ENCODE measurements around the gene SLA2. TPM values are rescaled to one million over a fixed set of nuclear protein-coding genes. Genes with fewer than 3 reads are reported as not detected.
A peak's percentile ranks its signal among the peaks of the same experiment; 100 is the strongest.

The SLA2 gene
- total RNA-seq, 1 experiment from 2014 or later = 0.13 TPM

DNA sequence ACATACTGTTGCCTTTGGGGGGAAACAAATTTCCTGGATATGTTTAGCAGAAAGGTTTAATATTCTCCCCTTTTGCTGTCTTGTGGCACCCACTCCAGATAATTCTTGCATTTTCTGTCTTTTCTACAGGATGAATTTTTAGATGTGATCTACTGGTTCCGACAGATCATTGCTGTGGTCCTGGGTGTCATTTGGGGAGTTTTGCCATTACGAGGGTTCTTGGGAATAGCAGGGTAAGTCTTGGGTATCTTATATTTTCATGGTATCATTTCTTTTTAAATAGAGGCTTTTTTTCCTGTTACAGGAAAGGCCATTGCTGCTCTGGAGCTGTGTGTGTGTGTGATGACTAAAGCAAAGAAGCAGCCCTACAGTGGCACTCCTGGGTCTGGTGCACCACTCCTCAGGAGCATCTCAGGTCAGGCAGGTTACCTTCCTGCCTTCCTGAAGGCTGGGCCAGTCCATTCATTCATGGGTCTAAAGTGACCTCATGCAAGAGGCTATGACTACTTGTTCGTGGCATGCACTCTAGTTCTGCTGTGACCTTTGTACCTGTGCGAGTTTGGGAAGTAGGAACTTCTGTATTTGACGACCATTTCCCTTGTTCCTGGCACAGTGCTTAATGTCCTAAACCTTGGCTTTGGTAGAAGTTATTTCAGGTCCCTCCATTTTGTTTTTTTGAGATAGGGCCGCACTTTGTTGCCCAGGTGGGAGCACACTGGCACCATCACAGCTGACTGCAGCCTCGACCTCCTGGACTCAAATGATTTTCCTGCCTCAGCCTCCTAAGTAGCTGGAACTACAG is 38.2 kb downstream of the SLA2 start:
- TF ChIP-seq, protein P1, sequence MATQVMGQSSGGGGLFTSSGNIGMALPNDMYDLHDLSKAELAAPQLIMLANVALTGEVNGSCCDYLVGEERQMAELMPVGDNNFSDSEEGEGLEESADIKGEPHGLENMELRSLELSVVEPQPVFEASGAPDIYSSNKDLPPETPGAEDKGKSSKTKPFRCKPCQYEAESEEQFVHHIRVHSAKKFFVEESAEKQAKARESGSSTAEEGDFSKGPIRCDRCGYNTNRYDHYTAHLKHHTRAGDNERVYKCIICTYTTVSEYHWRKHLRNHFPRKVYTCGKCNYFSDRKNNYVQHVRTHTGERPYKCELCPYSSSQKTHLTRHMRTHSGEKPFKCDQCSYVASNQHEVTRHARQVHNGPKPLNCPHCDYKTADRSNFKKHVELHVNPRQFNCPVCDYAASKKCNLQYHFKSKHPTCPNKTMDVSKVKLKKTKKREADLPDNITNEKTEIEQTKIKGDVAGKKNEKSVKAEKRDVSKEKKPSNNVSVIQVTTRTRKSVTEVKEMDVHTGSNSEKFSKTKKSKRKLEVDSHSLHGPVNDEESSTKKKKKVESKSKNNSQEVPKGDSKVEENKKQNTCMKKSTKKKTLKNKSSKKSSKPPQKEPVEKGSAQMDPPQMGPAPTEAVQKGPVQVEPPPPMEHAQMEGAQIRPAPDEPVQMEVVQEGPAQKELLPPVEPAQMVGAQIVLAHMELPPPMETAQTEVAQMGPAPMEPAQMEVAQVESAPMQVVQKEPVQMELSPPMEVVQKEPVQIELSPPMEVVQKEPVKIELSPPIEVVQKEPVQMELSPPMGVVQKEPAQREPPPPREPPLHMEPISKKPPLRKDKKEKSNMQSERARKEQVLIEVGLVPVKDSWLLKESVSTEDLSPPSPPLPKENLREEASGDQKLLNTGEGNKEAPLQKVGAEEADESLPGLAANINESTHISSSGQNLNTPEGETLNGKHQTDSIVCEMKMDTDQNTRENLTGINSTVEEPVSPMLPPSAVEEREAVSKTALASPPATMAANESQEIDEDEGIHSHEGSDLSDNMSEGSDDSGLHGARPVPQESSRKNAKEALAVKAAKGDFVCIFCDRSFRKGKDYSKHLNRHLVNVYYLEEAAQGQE (IDR thresholded peaks at IDR 0.05; ENCODE audit: insufficient read depth in 1 of 2, low read depth in 2 of 2, low read length in 1 of 2) = no peak
- TF ChIP-seq SIN3A (IDR thresholded peaks at IDR 0.05; ENCODE audit: borderline replicate concordance, insufficient read depth, low read depth, low read length) = no peak
- TF ChIP-seq TCF7L2 (IDR thresholded peaks at IDR 0.05; ENCODE audit: low read depth, low read length) = no peak
- TF ChIP-seq POLR2AphosphoS5 (IDR thresholded peaks at IDR 0.05; ENCODE audit: low read depth, low read length) = no peak
- TF ChIP-seq, protein P2, sequence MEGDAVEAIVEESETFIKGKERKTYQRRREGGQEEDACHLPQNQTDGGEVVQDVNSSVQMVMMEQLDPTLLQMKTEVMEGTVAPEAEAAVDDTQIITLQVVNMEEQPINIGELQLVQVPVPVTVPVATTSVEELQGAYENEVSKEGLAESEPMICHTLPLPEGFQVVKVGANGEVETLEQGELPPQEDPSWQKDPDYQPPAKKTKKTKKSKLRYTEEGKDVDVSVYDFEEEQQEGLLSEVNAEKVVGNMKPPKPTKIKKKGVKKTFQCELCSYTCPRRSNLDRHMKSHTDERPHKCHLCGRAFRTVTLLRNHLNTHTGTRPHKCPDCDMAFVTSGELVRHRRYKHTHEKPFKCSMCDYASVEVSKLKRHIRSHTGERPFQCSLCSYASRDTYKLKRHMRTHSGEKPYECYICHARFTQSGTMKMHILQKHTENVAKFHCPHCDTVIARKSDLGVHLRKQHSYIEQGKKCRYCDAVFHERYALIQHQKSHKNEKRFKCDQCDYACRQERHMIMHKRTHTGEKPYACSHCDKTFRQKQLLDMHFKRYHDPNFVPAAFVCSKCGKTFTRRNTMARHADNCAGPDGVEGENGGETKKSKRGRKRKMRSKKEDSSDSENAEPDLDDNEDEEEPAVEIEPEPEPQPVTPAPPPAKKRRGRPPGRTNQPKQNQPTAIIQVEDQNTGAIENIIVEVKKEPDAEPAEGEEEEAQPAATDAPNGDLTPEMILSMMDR (IDR thresholded peaks at IDR 0.05) = no peak
- Histone ChIP-seq H3K4me3 (ENCODE audit: low read depth in 2 of 2, low read length in 2 of 2) (peak overlapping the region in 1 of 2 experiments; percentile 97; a peak in 2 of 4 replicates), H3K27me3 (ENCODE audit: control insufficient read depth, insufficient read depth, low read length) (no peaks in the 10 kb centered on the region), H3K27ac (ENCODE audit: low read length) (no peak overlapping the region), H3K9me3 (ENCODE audit: control insufficient read depth, insufficient read depth, low read depth, low read length) (no peaks in the 10 kb centered on the region), H3K4me1 (ENCODE audit: control insufficient read depth, insufficient read depth, low read length) (peaks cover 7% of the 10 kb centered on the region; the same call in 1 of the 2 replicates), H3K36me3 (ENCODE audit: control insufficient read depth, insufficient read depth, low read length) (peaks cover 18% of the 10 kb centered on the region; the same call in 1 of the 2 replicates)
- CTCF ChIA-PET = interaction anchor here (0.6 kb wide), 1 partner anchor 18 kb away, joined by 9 read pairs; no protein-coding TSS in a partner anchor
- in situ Hi-C loops (cut with HindIII; ENCODE audit: low pct_unique_long_range_greater_than_20kb, low sequenced_read_pairs) = no loop called here
- POLR2A ChIA-PET = no interaction called here
- intact Hi-C loops (cut with micrococcal nuclease; ENCODE audit: unreplicated experiment) = no loop called here
- no TSS peak for BruUV-seq (replicated peaks)
- ATAC-seq = no peak
- no peak for DNase-seq (ENCODE audit: low read depth, low spot score)

DNA sequence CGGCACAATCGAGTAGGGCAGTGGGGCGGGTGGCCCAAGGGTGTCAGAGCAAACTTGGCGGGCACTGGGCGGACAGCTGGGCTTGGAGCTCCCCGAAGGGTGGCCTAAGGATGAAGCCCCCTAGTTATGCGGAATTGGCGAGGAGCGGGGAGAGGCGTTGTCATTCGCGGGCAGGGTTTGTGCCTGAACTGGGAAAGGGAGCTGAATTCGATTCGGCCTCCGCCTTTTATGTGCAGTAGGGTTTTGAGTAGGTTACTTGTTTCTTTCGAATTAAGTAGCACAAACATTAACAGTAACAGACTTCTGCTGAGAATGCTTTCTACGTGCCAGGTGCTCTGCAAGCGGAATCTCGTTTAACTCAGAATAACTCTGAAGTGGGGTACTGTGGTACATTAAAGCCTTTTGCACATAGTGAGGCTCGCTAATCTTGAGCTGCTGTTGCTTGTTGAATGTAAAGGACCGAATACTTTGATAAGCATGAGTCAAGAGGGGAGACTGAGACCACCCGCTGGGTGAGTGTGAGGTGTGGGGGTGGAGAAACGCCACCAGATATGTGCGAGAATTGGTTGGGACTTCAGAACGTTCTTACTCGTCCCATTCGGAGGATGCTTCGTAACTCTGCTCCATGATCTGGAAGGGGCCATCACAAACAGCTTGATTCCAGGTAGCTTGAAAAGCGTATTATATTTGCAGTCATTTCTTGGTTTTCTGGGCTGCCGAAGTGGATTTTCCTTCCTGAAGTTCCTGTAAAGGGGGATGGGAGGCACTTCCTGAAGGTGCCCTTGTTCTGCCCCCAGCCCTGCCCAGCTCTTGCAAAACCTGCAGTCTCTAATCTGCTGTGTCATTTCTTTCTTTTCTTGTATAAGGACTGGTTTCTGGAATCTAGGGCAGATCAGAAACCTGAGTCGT is 39.6 kb downstream of the SLA2 start:
- H3K27me3 ChIP-seq (ENCODE audit: control insufficient read depth, insufficient read depth, low read length) = no peaks in the 10 kb centered on the region
- intact Hi-C loops (cut with micrococcal nuclease; ENCODE audit: unreplicated experiment) (no loop called here), in situ Hi-C loops (cut with HindIII; ENCODE audit: low pct_unique_long_range_greater_than_20kb, low sequenced_read_pairs) (no loop called here)
- TSS peak; percentile 81 for BruUV-seq (replicated peaks)
- H3K27ac ChIP-seq (ENCODE audit: low read length) = peak overlapping the region; percentile 75
- peak overlapping the region; percentile 97 for H3K4me3 ChIP-seq (ENCODE audit: low read depth in 2 of 2, low read length in 2 of 2)
- peaks cover 10% of the 10 kb centered on the region; the same call in 1 of the 2 replicates for H3K36me3 ChIP-seq (ENCODE audit: control insufficient read depth, insufficient read depth, low read length)
- DNase-seq (ENCODE audit: low read depth, low spot score) (no peak), ATAC-seq (no peak)
- ChIA-PET POLR2A (interaction anchor here (0.5 to 0.6 kb wide), 4 partner anchors 106 to 589 kb away, joined by 3 to 6 read pairs (median 4); no protein-coding TSS in a partner anchor), CTCF (interaction anchor here (0.5 to 1.3 kb wide), 4 partner anchors 10 to 336 kb away, joined by 3 to 8 read pairs (median 6); no protein-coding TSS in a partner anchor)
- peaks cover 7% of the 10 kb centered on the region; the same call in 1 of the 2 replicates for H3K4me1 ChIP-seq (ENCODE audit: control insufficient read depth, insufficient read depth, low read length)
- H3K9me3 ChIP-seq (ENCODE audit: control insufficient read depth, insufficient read depth, low read depth, low read length) = no peaks in the 10 kb centered on the region
- TF ChIP-seq POLR2AphosphoS5 (IDR thresholded peaks at IDR 0.05; ENCODE audit: low read depth, low read length) = no peak
- TF ChIP-seq, protein P1 (IDR thresholded peaks at IDR 0.05; ENCODE audit: insufficient read depth in 1 of 2, low read depth in 2 of 2, low read length in 1 of 2) = no peak
- TF ChIP-seq TCF7L2 (IDR thresholded peaks at IDR 0.05; ENCODE audit: low read depth, low read length) = no peak
- no peak for TF ChIP-seq SIN3A (IDR thresholded peaks at IDR 0.05; ENCODE audit: borderline replicate concordance, insufficient read depth, low read depth, low read length)
- TF ChIP-seq, protein P2 (IDR thresholded peaks at IDR 0.05) = no peak
